Mesendoderm (in vitro differentiated cells): ENCODE data around the gene BEGAIN.

Source experiments
- DNase-seq: peaks from one replicate; pipeline ENCODE4 v3.0.0; 2013
- H2AK5ac ChIP-seq: 2 replicates; pipeline ENCODE4 v1.6.1; 2013; ENCODE audit warnings: low read length, inconsistent platforms
- H2BK120ac ChIP-seq: 2 replicates; pipeline ENCODE4 v1.6.1; 2013; ENCODE audit warnings: low read depth, mild to moderate bottlenecking, low read length, moderate library complexity, mixed read lengths
- H2BK15ac ChIP-seq: replicated peaks from 2 replicates; pipeline ENCODE4 v1.6.1; 2013; ENCODE audit warnings: low read depth, mild to moderate bottlenecking, moderate library complexity
- H2BK5ac ChIP-seq: 2 replicates; pipeline ENCODE4 v1.6.1; 2013; ENCODE audit warnings: low read length, inconsistent platforms
- H3K18ac ChIP-seq: 2 replicates; pipeline ENCODE4 v1.6.1; 2013; ENCODE audit warnings: mild to moderate bottlenecking, low read length, mixed read lengths
- H3K23ac ChIP-seq: one replicate; pipeline ENCODE4 v1.6.1; 2013; ENCODE audit warnings: low read length
- H3K27ac ChIP-seq: 2 replicates; pipeline ENCODE4 v1.5.1; 2013; ENCODE audit warnings: low read depth, mild to moderate bottlenecking, inconsistent platforms, low read length, moderate library complexity
- H3K27me3 ChIP-seq: 2 replicates; pipeline ENCODE4 v1.6.1; 2013; ENCODE audit warnings: low read length, control low read depth, mild to moderate bottlenecking, inconsistent platforms; ENCODE audit not compliant: insufficient read depth, poor library complexity
- H3K36me3 ChIP-seq: 2 replicates; pipeline ENCODE4 v1.6.1; 2013; ENCODE audit warnings: low read length, inconsistent platforms; ENCODE audit not compliant: control insufficient read depth, insufficient read depth
- H3K4ac ChIP-seq: one replicate; pipeline ENCODE4 v1.6.1; 2013; ENCODE audit warnings: low read depth, mild to moderate bottlenecking, low read length, moderate library complexity
- H3K4me1 ChIP-seq: 2 replicates; pipeline ENCODE4 v1.6.1; 2013; ENCODE audit warnings: low read depth, low read length, inconsistent platforms; ENCODE audit not compliant: control insufficient read depth
- H3K4me2 ChIP-seq: 2 replicates; pipeline ENCODE4 v1.6.1; 2013; ENCODE audit warnings: low read length
- H3K4me3 ChIP-seq: 2 replicates; pipeline ENCODE4 v1.5.1; 2013; ENCODE audit warnings: mild to moderate bottlenecking, low read length
- H3K56ac ChIP-seq: one replicate; pipeline ENCODE4 v1.6.1; 2013; ENCODE audit warnings: low read length
- H3K79me1 ChIP-seq: 2 replicates; pipeline ENCODE4 v1.6.1; 2013; ENCODE audit warnings: low read length, inconsistent platforms
- H3K79me2 ChIP-seq: 2 replicates; pipeline ENCODE4 v1.6.1; 2013; ENCODE audit warnings: mild to moderate bottlenecking, low read length; ENCODE audit not compliant: control insufficient read depth, insufficient read depth
- H3K9ac ChIP-seq: 2 replicates; pipeline ENCODE4 v1.6.1; 2013; ENCODE audit warnings: low read length, inconsistent platforms
- H4K5ac ChIP-seq: one replicate; pipeline ENCODE4 v1.6.1; 2013; ENCODE audit warnings: low read length
- H4K8ac ChIP-seq: one replicate; pipeline ENCODE4 v1.6.1; 2013; ENCODE audit warnings: low read depth, mild to moderate bottlenecking, control low read depth, low read length, moderate library complexity
- WGBS: extraction: QIAGEN DNeasy Blood & Tissue Kit; methylation state at CpG from one replicate; pipeline ENCODE4 v1.1.7; 2013; ENCODE audit warnings: low lambda C conversion rate, missing lambda C conversion rate; ENCODE audit not compliant: insufficient coverage; ENCODE audit errors: extremely low coverage; 5-methylcytosine and 5-hydroxymethylcytosine counted together

BEGAIN gene

DNA sequence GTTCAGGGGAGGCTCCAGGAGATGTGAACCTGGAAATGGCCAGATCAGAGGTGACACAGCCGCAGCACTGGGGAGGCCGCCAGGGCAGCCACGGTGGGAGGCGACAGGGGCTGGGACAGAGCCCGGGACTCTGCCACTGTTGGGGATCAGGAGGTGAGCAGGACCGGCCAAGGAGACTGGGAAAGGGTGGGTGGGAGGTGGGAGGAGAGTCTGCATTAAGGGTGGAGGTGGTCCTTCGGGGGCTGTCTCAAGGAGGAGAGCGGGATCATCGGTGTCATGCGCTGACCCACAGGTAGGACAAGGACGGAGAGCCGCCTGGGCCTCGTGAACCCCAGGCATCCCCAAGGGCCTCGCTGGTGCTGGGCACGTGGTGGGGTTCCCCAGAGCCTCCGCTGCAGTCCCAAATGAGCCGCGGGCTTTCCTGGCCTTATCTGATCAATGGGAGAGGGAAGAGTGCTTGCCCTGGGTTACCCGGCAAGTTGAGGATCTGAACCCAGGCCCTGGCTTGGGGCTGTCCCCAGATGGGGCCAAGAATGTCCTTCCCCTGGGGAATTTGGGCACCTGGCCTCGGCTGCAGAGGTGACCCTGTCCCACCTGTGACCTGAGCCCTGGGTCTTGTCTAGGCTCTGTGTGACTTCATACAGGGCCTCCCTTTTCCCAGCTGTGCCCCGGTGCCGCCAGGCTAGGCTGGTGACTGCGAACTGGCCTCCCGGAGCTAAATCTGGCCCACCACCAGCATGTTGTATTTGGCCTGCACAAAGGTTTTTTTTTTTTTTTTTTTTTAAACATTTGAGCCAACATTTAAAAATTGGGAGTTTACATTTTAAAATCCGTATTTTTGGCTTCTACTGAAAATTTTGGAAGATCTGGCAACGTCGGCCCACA is 13.2 kb downstream of the BEGAIN start:
- no peak overlapping the region for H4K8ac ChIP-seq
- no peak for DNase-seq
- no peak overlapping the region for H2BK5ac ChIP-seq
- no peak overlapping the region for H3K4me3 ChIP-seq
- H3K79me1 ChIP-seq: no peaks in the 10 kb centered on the region
- peaks cover 8% of the 10 kb centered on the region for H3K27me3 ChIP-seq
- no peaks in the 10 kb centered on the region for H3K36me3 ChIP-seq
- H2AK5ac ChIP-seq: no peak overlapping the region
- H3K27ac ChIP-seq: no peak overlapping the region
- no peak overlapping the region for H3K18ac ChIP-seq
- H3K23ac ChIP-seq: no peak overlapping the region
- H3K9ac ChIP-seq: no peak overlapping the region
- no peak overlapping the region for H3K4me2 ChIP-seq
- no peak overlapping the region for H4K5ac ChIP-seq
- H2BK15ac ChIP-seq: no peak overlapping the region
- H2BK120ac ChIP-seq: no peak overlapping the region
- H3K79me2 ChIP-seq: no peaks in the 10 kb centered on the region
- no peak overlapping the region for H3K4ac ChIP-seq
- H3K56ac ChIP-seq: peak overlapping the region; percentile 59
- peaks cover 3% of the 10 kb centered on the region for H3K4me1 ChIP-seq
- WGBS: no CpG with 5 or more reads among the region's 27 CpGs

DNA sequence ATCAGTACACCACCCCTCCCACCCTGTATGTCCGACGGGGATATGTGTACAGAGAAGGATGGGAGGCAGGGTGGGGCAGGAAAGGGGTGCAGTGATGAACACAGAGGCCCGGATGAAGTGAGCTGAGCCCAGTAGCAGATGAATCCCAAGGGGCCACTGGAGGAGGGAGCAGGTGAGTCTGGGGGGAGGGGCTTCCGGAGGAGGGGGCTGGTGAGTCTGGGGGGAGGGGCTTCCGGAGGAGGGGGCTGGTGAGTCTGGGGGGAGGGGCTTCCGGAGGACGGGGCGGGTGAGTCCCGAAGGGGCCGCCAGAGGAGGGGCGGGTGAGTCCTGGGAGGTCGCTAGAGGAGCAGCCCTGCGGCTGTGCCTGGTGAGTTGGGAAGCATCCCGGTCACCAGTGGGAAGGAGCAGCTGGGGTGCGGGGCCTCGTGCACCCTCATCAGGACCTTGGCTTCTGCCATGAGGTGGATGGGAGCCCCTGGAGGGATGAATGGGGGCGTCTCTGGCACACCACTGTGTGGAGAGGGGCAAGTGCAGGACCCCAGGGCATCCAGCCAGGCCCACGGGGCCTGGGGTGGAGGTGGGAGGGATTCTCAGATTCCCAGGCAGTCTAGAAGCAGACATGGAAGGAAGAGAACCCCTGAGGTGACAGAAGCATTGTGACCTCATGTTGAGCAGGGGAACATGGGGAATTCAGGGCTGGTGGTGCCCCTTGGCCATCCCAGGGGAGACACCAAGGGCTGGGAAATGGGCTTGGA is 14.0 kb downstream of the BEGAIN start:
- WGBS: no CpG with 5 or more reads among the region's 18 CpGs
- Histone ChIP-seq H3K4me3 (no peak overlapping the region), H3K79me2 (no peaks in the 10 kb centered on the region)

DNA sequence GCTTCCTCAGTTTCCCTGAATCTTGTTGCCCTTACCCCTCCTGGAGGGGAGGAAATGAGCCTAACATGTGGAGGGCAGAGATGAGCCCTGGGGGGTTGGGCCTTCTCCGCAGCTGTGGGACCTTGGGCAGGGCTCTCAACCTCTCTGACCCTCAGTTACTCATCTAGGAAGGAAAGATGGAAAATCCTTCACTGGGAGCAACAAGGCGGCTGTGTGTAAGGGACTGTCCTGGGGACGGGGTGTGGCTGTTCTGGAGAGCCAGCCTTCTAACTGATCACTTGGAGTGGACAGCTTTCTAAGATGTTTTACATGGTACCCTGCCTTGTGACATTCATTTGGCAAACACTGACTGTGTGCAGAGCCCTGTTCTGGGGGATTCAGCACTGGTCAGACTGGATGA is 14.7 kb downstream of the BEGAIN start:
- no peak overlapping the region for H3K9ac ChIP-seq
- no peaks in the 10 kb centered on the region for H3K79me2 ChIP-seq
- no peak overlapping the region for H4K8ac ChIP-seq
- no peak overlapping the region for H3K56ac ChIP-seq
- DNase-seq: no peak
- no CpG with 5 or more reads among the region's 3 CpGs for WGBS
- no peak overlapping the region for H3K4me2 ChIP-seq
- H3K4ac ChIP-seq: no peak overlapping the region
- no peak overlapping the region for H2BK120ac ChIP-seq
- H3K79me1 ChIP-seq: no peaks in the 10 kb centered on the region
- no peak overlapping the region for H2BK15ac ChIP-seq
- H3K23ac ChIP-seq: no peak overlapping the region
- no peak overlapping the region for H3K18ac ChIP-seq
- no peak overlapping the region for H4K5ac ChIP-seq
- peaks cover 20% of the 10 kb centered on the region for H3K27me3 ChIP-seq
- H3K27ac ChIP-seq: no peak overlapping the region
- H3K4me1 ChIP-seq: peaks cover 3% of the 10 kb centered on the region
- no peak overlapping the region for H3K4me3 ChIP-seq
- H2BK5ac ChIP-seq: no peak overlapping the region
- H2AK5ac ChIP-seq: no peak overlapping the region
- no peaks in the 10 kb centered on the region for H3K36me3 ChIP-seq

More for the DNA sequence above, 14.0 kb downstream of the BEGAIN start:
- Histone ChIP-seq H3K27me3 (peaks cover 15% of the 10 kb centered on the region), H2AK5ac (no peak overlapping the region), H3K4me2 (no peak overlapping the region), H3K9ac (peak overlapping the region; percentile 2), H3K18ac (no peak overlapping the region), H4K5ac (no peak overlapping the region), H2BK120ac (no peak overlapping the region), H3K36me3 (no peaks in the 10 kb centered on the region), H2BK5ac (no peak overlapping the region), H4K8ac (no peak overlapping the region), H3K4ac (no peak overlapping the region), H3K23ac (no peak overlapping the region), H3K79me1 (no peaks in the 10 kb centered on the region), H3K27ac (no peak overlapping the region), H2BK15ac (no peak overlapping the region), H3K4me1 (peaks cover 3% of the 10 kb centered on the region), H3K56ac (peak overlapping the region; percentile 59)
- peak; percentile 25 for DNase-seq

DNA sequence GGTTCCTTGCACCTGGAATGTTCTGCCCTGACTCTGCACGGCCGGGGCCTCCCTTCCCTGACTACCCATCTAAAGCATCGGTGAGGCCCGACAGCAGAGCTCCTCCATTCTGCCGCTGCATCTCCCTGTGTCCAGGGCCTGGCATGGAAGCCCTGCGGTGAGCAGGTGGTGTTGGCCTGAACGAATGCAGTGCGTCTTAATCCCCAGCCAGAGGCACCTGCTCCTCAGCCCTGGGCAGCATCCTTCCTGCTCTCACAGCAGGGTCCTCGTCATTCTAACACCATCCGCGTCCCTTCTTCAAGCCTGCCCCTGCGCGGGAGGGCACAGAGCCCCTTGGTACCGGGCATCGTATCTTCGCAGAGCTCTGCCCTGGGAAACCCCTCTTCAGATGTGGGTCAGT is 15.4 kb downstream of the BEGAIN start:
- Histone ChIP-seq H3K27me3 (peaks cover 23% of the 10 kb centered on the region), H3K79me1 (no peaks in the 10 kb centered on the region), H2BK15ac (no peak overlapping the region), H3K36me3 (no peaks in the 10 kb centered on the region), H3K79me2 (no peaks in the 10 kb centered on the region), H4K8ac (no peak overlapping the region), H3K4me3 (no peak overlapping the region), H3K27ac (no peak overlapping the region), H3K18ac (no peak overlapping the region), H3K56ac (no peak overlapping the region), H4K5ac (no peak overlapping the region), H3K4me2 (no peak overlapping the region), H3K23ac (no peak overlapping the region), H3K4ac (no peak overlapping the region), H3K4me1 (peaks cover 3% of the 10 kb centered on the region), H2AK5ac (no peak overlapping the region), H3K9ac (no peak overlapping the region), H2BK5ac (no peak overlapping the region), H2BK120ac (no peak overlapping the region)
- no peak for DNase-seq
- no CpG with 5 or more reads among the region's 16 CpGs for WGBS

DNA sequence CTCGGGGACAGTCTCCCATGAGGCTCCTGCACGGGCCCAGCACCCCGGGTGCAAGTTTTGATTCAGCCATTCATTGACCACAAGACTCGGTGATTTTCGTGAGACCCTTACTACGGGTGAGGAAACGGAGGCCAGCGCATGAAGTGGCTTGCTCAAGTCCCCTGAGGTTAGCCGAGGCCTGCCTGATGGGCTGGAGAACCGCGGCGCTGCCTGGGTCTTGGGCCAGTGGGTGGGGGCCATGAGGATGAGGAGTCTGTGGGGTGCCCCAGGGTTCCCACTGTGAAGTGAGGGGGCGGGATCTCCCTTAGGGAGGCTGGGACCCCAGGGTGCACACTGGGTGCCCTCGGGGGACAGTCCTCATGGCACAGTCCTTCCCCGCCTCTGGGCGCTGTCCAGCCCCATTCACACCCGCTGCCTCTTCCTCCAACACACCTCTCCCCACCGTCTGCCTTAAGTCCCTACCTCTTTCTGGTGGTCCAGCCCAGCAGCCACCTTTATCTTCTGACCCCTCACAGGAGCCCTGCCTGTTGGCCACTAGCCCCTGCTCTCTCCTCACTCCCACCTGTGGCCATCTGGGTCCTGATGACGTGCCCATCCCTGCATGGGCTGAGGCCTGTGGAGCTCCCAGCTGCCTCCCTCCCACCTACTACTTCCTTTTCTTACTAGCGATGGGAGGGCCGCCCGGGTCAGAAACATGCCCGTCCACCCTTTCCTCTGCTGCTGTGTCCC is 16.3 kb downstream of the BEGAIN start:
- Histone ChIP-seq H3K56ac (no peak overlapping the region), H3K27me3 (peaks cover 23% of the 10 kb centered on the region), H3K4me3 (no peak overlapping the region), H3K79me1 (no peaks in the 10 kb centered on the region), H2BK5ac (no peak overlapping the region), H3K4me2 (no peak overlapping the region), H3K79me2 (no peaks in the 10 kb centered on the region), H3K23ac (no peak overlapping the region), H3K4me1 (peaks cover 3% of the 10 kb centered on the region), H4K5ac (no peak overlapping the region), H2AK5ac (no peak overlapping the region), H2BK15ac (no peak overlapping the region), H3K4ac (no peak overlapping the region), H3K36me3 (no peaks in the 10 kb centered on the region), H3K9ac (no peak overlapping the region), H3K18ac (no peak overlapping the region), H2BK120ac (no peak overlapping the region), H4K8ac (no peak overlapping the region), H3K27ac (no peak overlapping the region)
- DNase-seq: no peak
- WGBS: no CpG with 5 or more reads among the region's 23 CpGs
